ENCODE results near the gene FZD4.

GRCh38 chr11:86926975-86927374 lies 28.2 kb downstream of the FZD4 start:
- TF ChIP-seq GATA2 (IDR thresholded peaks at IDR 0.05; ENCODE audit: low read depth, low read length) (no peak), GATA3 (IDR thresholded peaks at IDR 0.05; ENCODE audit: low read depth, low read length) (no peak)
